HepG2 (cell line): ENCODE measurements around the gene CDK14. TPM values are rescaled to one million over a fixed set of nuclear protein-coding genes. Genes with fewer than 3 reads are reported as not detected.

Source experiments
- ATAC-seq: fragments of 200-7000 bp; cut with Tn5 transposase; 3 replicates; pipeline ENCODE4 v1.9.1; 2020; ENCODE audit warnings: mild to moderate bottlenecking, moderate library complexity
- BruUV-seq: library from RNA; stranded (reverse); fragments of 400-500 nt; replicated peaks from 2 replicates; lab custom pipeline; 2021; lab: Mats Ljungman, UMichigan
- CTCF ChIA-PET: fragments of 300-600 bp; formaldehyde crosslinking; extraction: SDS; loops from one replicate; lab custom pipeline; 2021; ENCODE audit warnings: low total read pairs, inconsistent platforms, low intra/inter-chr PET ratio; lab: Yijun Ruan, JAX
- POLR2A ChIA-PET: fragments of 350-600 bp; sonication (Branson Sonifier 250); formaldehyde crosslinking; loops from one replicate; lab custom pipeline; 2020; ENCODE audit warnings: antibody characterized with exemption, inconsistent platforms; lab: Yijun Ruan, JAX
- DNase-seq: peaks from one replicate; pipeline ENCODE4 v3.0.0-alpha.2; 2015; ENCODE audit warnings: low spot score
- FAIRE-seq: peaks from 3 replicates; lab custom pipeline; 2011; peaks lifted over from hg19 to GRCh38; lab: Jason Lieb, UNC
- H2AFZ ChIP-seq: one replicate; pipeline ENCODE4 v1.6.1; 2011; ENCODE audit warnings: low read length, inconsistent platforms
- H3K27ac ChIP-seq: fragments of 300-600 bp; 3 replicates; pipeline ENCODE4 v1.8.0; 2011; ENCODE audit warnings: mixed run types, mild to moderate bottlenecking, mixed read lengths, low read length, inconsistent platforms; ENCODE audit not compliant: insufficient read depth; ENCODE audit errors: extremely low read length
- H3K27me3 ChIP-seq, 2 experiments: fragments of 200-600 bp in 1 of 2; 2 replicates in 1 of 2; 3 replicates in 1 of 2; pipeline versions ENCODE4 v1.6.0 to v1.8.0; 2011; ENCODE audit warnings: low read length in 2 of 2, mild to moderate bottlenecking in 2 of 2, moderate library complexity in 2 of 2, inconsistent platforms in 1 of 2; ENCODE audit not compliant: insufficient read depth in 2 of 2, control insufficient read depth in 1 of 2
- H3K36me3 ChIP-seq, 2 experiments: fragments of 200-600 bp in 1 of 2; replicated peaks in 1 of 2; 2 replicates in 1 of 2; 3 replicates in 1 of 2; pipeline versions ENCODE4 v1.5.1 to v1.8.0; 2011; ENCODE audit warnings: low read length in 2 of 2, inconsistent platforms in 1 of 2; ENCODE audit not compliant: insufficient read depth in 2 of 2, control insufficient read depth in 1 of 2
- H3K4me1 ChIP-seq: 2 replicates; pipeline ENCODE4 v1.5.1; 2012; ENCODE audit warnings: low read length, inconsistent platforms; ENCODE audit not compliant: insufficient read depth
- H3K4me2 ChIP-seq: 2 replicates; pipeline ENCODE4 v1.6.0; 2011; ENCODE audit warnings: low read depth, low read length, inconsistent platforms
- H3K4me3 ChIP-seq, 3 experiments: fragments of 200-600 bp in 1 of 3; sonication (generic), shearing (Covaris generic) in 1 of 3; replicated peaks in 1 of 3; 2 replicates each; pipeline ENCODE4 v1.5.1; 2011 to 2016; ENCODE audit warnings: low read length in 3 of 3, inconsistent platforms in 2 of 3, low read depth in 2 of 3, mild to moderate bottlenecking in 2 of 3, control low read depth in 1 of 3, mixed read lengths in 1 of 3; ENCODE audit not compliant: insufficient read depth in 1 of 3
- H3K79me2 ChIP-seq: one replicate; pipeline ENCODE4 v1.6.1; 2011; ENCODE audit warnings: low read length, inconsistent platforms; ENCODE audit not compliant: insufficient read depth
- H3K9ac ChIP-seq: 2 replicates; pipeline ENCODE4 v1.6.0; 2011; ENCODE audit warnings: mild to moderate bottlenecking, low read depth, low read length, inconsistent platforms; ENCODE audit not compliant: insufficient read depth
- H3K9me3 ChIP-seq: 2 replicates; pipeline ENCODE4 v1.5.1; 2012; ENCODE audit warnings: mild to moderate bottlenecking, low read length
- H4K20me1 ChIP-seq: 2 replicates; pipeline ENCODE4 v1.6.0; 2011; ENCODE audit warnings: inconsistent platforms, mild to moderate bottlenecking, low read length, moderate library complexity; ENCODE audit not compliant: insufficient read depth
- CHD4 ChIP-seq: fragments of 200-600 bp; sonication (generic); IDR thresholded peaks from 2 replicates; pipeline ENCODE4 v1.7.0; 2017; ENCODE audit warnings: mild to moderate bottlenecking, low read length, borderline replicate concordance
- GABPB1 ChIP-seq: IDR thresholded peaks from 2 replicates; pipeline ENCODE4 v1.6.1; 2016; ENCODE audit warnings: mild to moderate bottlenecking, missing genetic modification reagents, moderate library complexity, missing compliant biosample characterization
- PBX2 ChIP-seq: IDR thresholded peaks from 2 replicates; pipeline ENCODE4 v1.6.1; 2016; ENCODE audit warnings: control low read depth
- PHF20 ChIP-seq: sonication (generic); formaldehyde crosslinking; IDR thresholded peaks from 2 replicates; pipeline ENCODE4 v1.5.0; 2020; ENCODE audit warnings: mild to moderate bottlenecking, missing genetic modification reagents
- PRDM10 ChIP-seq: sonication (generic); formaldehyde crosslinking; IDR thresholded peaks from 2 replicates; pipeline ENCODE4 v1.4.0; 2020; ENCODE audit warnings: low read depth, missing genetic modification reagents
- RNF219 ChIP-seq: sonication (generic); formaldehyde crosslinking; IDR thresholded peaks from 2 replicates; pipeline ENCODE4 v1.5.0; 2020; ENCODE audit warnings: mild to moderate bottlenecking, missing genetic modification reagents
- SMAD9 ChIP-seq: sonication (generic); formaldehyde crosslinking; IDR thresholded peaks from 2 replicates; pipeline ENCODE4 v1.5.1; 2020; ENCODE audit warnings: mild to moderate bottlenecking, missing genetic modification reagents
- TEAD2 ChIP-seq: sonication (generic); formaldehyde crosslinking; IDR thresholded peaks from 2 replicates; pipeline ENCODE4 v1.9.0; 2021; ENCODE audit warnings: missing genetic modification reagents
- ZBTB26 ChIP-seq: IDR thresholded peaks from 2 replicates; pipeline ENCODE4 v1.6.1; 2016; ENCODE audit warnings: missing compliant biosample characterization, missing genetic modification reagents, borderline replicate concordance
- ZBTB38 ChIP-seq: sonication (generic); formaldehyde crosslinking; IDR thresholded peaks from 2 replicates; pipeline ENCODE4 v1.5.1; 2020; ENCODE audit warnings: mild to moderate bottlenecking, missing genetic modification reagents
- ZMYM4 ChIP-seq: sonication (generic); formaldehyde crosslinking; IDR thresholded peaks from 2 replicates; pipeline ENCODE4 v1.8.1; 2023; ENCODE audit warnings: mild to moderate bottlenecking, missing genetic modification reagents
- ZNF205 ChIP-seq: IDR thresholded peaks from 2 replicates; pipeline ENCODE4 v1.6.1; 2018; ENCODE audit warnings: missing biosample characterization, missing genetic modification reagents
- ZNF543 ChIP-seq: sonication (generic); formaldehyde crosslinking; IDR thresholded peaks from 2 replicates; pipeline ENCODE4 v1.4.0; 2020; ENCODE audit warnings: mild to moderate bottlenecking, missing genetic modification reagents
- ZNF562 ChIP-seq: sonication (generic); formaldehyde crosslinking; IDR thresholded peaks from 2 replicates; pipeline ENCODE4 v1.8.0; 2022; ENCODE audit warnings: missing genetic modification reagents, borderline replicate concordance
- ZNF75D ChIP-seq: sonication (generic); formaldehyde crosslinking; IDR thresholded peaks from 2 replicates; pipeline ENCODE4 v1.8.1; 2023; ENCODE audit warnings: missing genetic modification reagents, mild to moderate bottlenecking, borderline replicate concordance
- ZNF792 ChIP-seq: IDR thresholded peaks from 2 replicates; pipeline ENCODE4 v1.6.1; 2016
- ZSCAN31 ChIP-seq: sonication (generic); formaldehyde crosslinking; IDR thresholded peaks from 2 replicates; pipeline ENCODE4 v1.5.0; 2020; ENCODE audit warnings: low read depth, mild to moderate bottlenecking, missing genetic modification reagents
- WGBS: methylation state at CpG from one replicate; pipeline ENCODE4 v1.1.6; 2017; ENCODE audit warnings: low lambda C conversion rate; 5-methylcytosine and 5-hydroxymethylcytosine counted together
- in situ Hi-C: cut with HindIII; loops from 2 replicates; pipeline ENCODE4 v1.10.0; 2017; ENCODE audit warnings: low pct_unique_long_range_greater_than_20kb; ENCODE audit not compliant: extremely low pct_ligation_motif_present
- intact Hi-C: fragments of 100-400 bp; cut with micrococcal nuclease; formaldehyde crosslinking; loops from one replicate; pipeline ENCODE4 v1.10.0; 2022; ENCODE audit not compliant: unreplicated experiment
- polyA plus RNA-seq, 8 experiments: library from polyadenylated mRNA; depleted of rRNA in 3 of 8; stranded (reverse) in 7 of 8; unstranded in 1 of 8; fragments of >200 nt; fragmentation: Illumina TruSeq in 4 of 8; extraction: Trizol in 4 of 8; gene quantifications; 2 replicates each; pipeline versions ENCODE4 v1.2.1 to v1.2.3, GENCODE V29; 2011 to 2016; ENCODE audit warnings: low read depth in 4 of 8, missing spikeins in 1 of 8, mixed read lengths in 1 of 8; ENCODE audit not compliant: insufficient read depth in 1 of 8
- total RNA-seq, 5 experiments: library from RNA; depleted of rRNA; stranded (reverse); fragments of >200 nt; fragmentation: Illumina TruSeq; extraction: Trizol; gene quantifications; 2 replicates each; pipeline ENCODE4 v1.2.3, GENCODE V29; 2016; ENCODE audit warnings: low read depth in 1 of 5

The CDK14 gene
- total and polyA plus RNA-seq, 2 of the 13 experiments (the other 11 are each of a cell fraction or from before 2014, with no cell fraction given), result 0.26 to 0.71 TPM

GRCh38 chr7:91020636-91021385 is 424.7 kb downstream of the CDK14 start:
- no peak overlapping the region for H3K4me3 ChIP-seq
- POLR2A ChIA-PET, result no interaction called here
- H3K4me2 ChIP-seq, result no peak overlapping the region
- H3K9me3 ChIP-seq, result no peaks in the 10 kb centered on the region
- no peaks in the 10 kb centered on the region for H3K27me3 ChIP-seq
- intact Hi-C loops, result no loop called here
- H3K79me2 ChIP-seq, result no peaks in the 10 kb centered on the region
- CTCF ChIA-PET, result no interaction called here
- WGBS, result 31% methylated on average over 3 of the region's 3 CpGs
- H2AFZ ChIP-seq, result no peak overlapping the region
- H3K27ac ChIP-seq, result no peak overlapping the region
- no TSS peak for BruUV-seq
- no peaks in the 10 kb centered on the region for H3K4me1 ChIP-seq
- H3K36me3 ChIP-seq, result no peaks in the 10 kb centered on the region
- no peak for ATAC-seq
- no peak for FAIRE-seq
- no peaks in the 10 kb centered on the region for H4K20me1 ChIP-seq
- DNase-seq, result no peak
- no peak overlapping the region for H3K9ac ChIP-seq
- in situ Hi-C loops, result loop anchor here (25.0 kb wide), 1 partner anchor 309 kb away; no protein-coding TSS in a partner anchor
- TF ChIP-seq PHF20 (CRISPR knock-in tag), result no peak
- TF ChIP-seq ZNF562 (CRISPR knock-in tag), result no peak
- TF ChIP-seq TEAD2 (CRISPR knock-in tag), result no peak
- no peak for TF ChIP-seq PRDM10
- no peak for TF ChIP-seq ZNF205
- no peak for TF ChIP-seq CHD4
- no peak for TF ChIP-seq GABPB1
- TF ChIP-seq ZNF543, result no peak
- TF ChIP-seq ZBTB38 (CRISPR knock-in tag), result no peak
- TF ChIP-seq ZSCAN31 (CRISPR knock-in tag), result no peak
- TF ChIP-seq SMAD9 (CRISPR knock-in tag), result no peak
- no peak for TF ChIP-seq ZMYM4 (CRISPR knock-in tag)
- TF ChIP-seq PBX2, result no peak
- no peak for TF ChIP-seq ZNF792 (CRISPR knock-in tag)
- no peak for TF ChIP-seq RNF219
- no peak for TF ChIP-seq ZNF75D (CRISPR knock-in tag)
- no peak for TF ChIP-seq ZBTB26 (CRISPR knock-in tag)
